ENCODE measurements around the gene CNTN1. TPM values are rescaled to one million over a fixed set of nuclear protein-coding genes. Genes with fewer than 3 reads are reported as not detected.

The CNTN1 gene
- total RNA-seq, 1 experiment from 2014 or later = 3.0 TPM

DNA sequence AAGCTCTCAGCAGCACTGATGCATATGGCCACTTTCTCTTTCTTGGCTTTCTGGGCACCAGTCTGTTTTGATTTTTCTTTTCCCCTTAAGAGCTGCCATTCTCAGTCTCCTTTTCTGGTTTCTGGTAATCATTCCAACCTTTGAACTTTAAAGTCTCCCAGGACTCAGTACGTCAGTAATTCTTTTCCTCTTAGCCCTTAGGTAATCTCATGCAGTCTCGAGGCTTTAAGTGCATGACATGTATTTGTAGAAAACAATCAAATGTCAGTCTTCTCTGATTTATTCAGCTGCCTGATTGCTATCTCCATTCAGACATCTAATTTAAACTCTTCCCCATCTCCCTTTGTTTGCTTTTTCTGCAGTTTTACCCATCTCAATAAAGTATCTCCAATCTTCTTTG is 356.8 kb downstream of the CNTN1 start:
- Histone ChIP-seq H3K27me3 (ENCODE audit: insufficient read depth, low read length) (no peaks in the 10 kb centered on the region), H3K4me2 (ENCODE audit: low read length) (no peak overlapping the region), H3K9ac (ENCODE audit: low read length) (no peak overlapping the region), H2AFZ (ENCODE audit: low read depth, low read length, poor library complexity, severe bottlenecking) (no peak overlapping the region), H3K36me3 (ENCODE audit: control insufficient read depth in 1 of 2, insufficient read depth in 2 of 2, low read length in 2 of 2) (no peaks in the 10 kb centered on the region), H4K20me1 (ENCODE audit: insufficient read depth) (no peaks in the 10 kb centered on the region), H3K27ac (ENCODE audit: low read depth, low read length) (no peak overlapping the region), H3K9me2 (ENCODE audit: insufficient read depth) (no peaks in the 10 kb centered on the region), H3K9me3 (ENCODE audit: control insufficient read depth in 1 of 2, insufficient read depth in 1 of 2, low read depth in 1 of 2, low read length in 2 of 2) (no peaks in the 10 kb centered on the region), H3K4me1 (ENCODE audit: control insufficient read depth in 1 of 2, insufficient read depth in 2 of 2, low read length in 2 of 2) (no peaks in the 10 kb centered on the region), H3K79me2 (ENCODE audit: insufficient read depth, low read length) (no peaks in the 10 kb centered on the region), H3K4me3 (replicated peaks in 1 of 2; ENCODE audit: low read depth in 1 of 2, low read length in 2 of 2) (no peak overlapping the region)
- ChIA-PET RAD21 (ENCODE audit: low non-redundant PET in 1 of 2, low total read pairs in 2 of 2, uncharacterized antibody in 2 of 2, unreplicated experiment in 2 of 2) (no interaction called here), POLR2A (no interaction called here), CTCF (no interaction called here)
- no peak for DNase-seq (ENCODE audit: low read depth, low spot score)
- ATAC-seq = no peak
- intact Hi-C loops (cut with micrococcal nuclease) = no loop called here
- TF ChIP-seq, protein P1, sequence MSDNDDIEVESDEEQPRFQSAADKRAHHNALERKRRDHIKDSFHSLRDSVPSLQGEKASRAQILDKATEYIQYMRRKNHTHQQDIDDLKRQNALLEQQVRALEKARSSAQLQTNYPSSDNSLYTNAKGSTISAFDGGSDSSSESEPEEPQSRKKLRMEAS (IDR thresholded peaks at IDR 0.05) = no peak
- TF ChIP-seq POLR2AphosphoS5 (IDR thresholded peaks at IDR 0.05; ENCODE audit: low read depth, low read length) (no peak), CEBPB (IDR thresholded peaks at IDR 0.05; ENCODE audit: low read depth) (no peak)
- BruUV-seq (replicated peaks) = no TSS peak

DNA sequence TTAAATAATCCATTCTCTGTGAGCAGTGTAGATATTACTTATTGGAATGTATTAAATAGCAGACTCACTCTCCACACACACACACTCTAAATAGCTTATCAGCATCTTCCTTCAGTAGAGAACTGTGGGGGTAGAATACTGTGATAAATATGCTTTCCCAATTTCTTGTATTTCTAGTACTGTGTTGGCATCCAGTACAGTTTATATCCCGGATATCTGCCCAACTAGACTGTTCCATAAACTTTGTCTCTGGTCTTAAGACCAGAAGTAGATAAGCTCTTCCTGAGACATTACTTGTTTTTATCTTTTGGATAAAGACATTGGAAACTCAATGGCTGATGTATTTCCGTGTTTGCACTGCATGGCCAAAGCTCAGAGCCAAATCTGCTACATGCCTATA is 359.7 kb downstream of the CNTN1 start:
- Histone ChIP-seq H3K27me3 (ENCODE audit: insufficient read depth, low read length) (no peaks in the 10 kb centered on the region), H3K36me3 (ENCODE audit: control insufficient read depth in 1 of 2, insufficient read depth in 2 of 2, low read length in 2 of 2) (no peaks in the 10 kb centered on the region), H3K79me2 (ENCODE audit: insufficient read depth, low read length) (no peaks in the 10 kb centered on the region), H3K9ac (ENCODE audit: low read length) (no peak overlapping the region), H3K4me1 (ENCODE audit: control insufficient read depth in 1 of 2, insufficient read depth in 2 of 2, low read length in 2 of 2) (no peaks in the 10 kb centered on the region), H2AFZ (ENCODE audit: low read depth, low read length, poor library complexity, severe bottlenecking) (no peak overlapping the region), H3K4me2 (ENCODE audit: low read length) (no peak overlapping the region), H3K9me2 (ENCODE audit: insufficient read depth) (no peaks in the 10 kb centered on the region), H3K27ac (ENCODE audit: low read depth, low read length) (no peak overlapping the region), H4K20me1 (ENCODE audit: insufficient read depth) (no peaks in the 10 kb centered on the region), H3K4me3 (replicated peaks in 1 of 2; ENCODE audit: low read depth in 1 of 2, low read length in 2 of 2) (no peak overlapping the region), H3K9me3 (ENCODE audit: control insufficient read depth in 1 of 2, insufficient read depth in 1 of 2, low read depth in 1 of 2, low read length in 2 of 2) (no peaks in the 10 kb centered on the region)
- ChIA-PET RAD21 (ENCODE audit: low non-redundant PET in 1 of 2, low total read pairs in 2 of 2, uncharacterized antibody in 2 of 2, unreplicated experiment in 2 of 2) (no interaction called here), POLR2A (no interaction called here), CTCF (no interaction called here)
- DNase-seq (ENCODE audit: low read depth, low spot score) (no peak), ATAC-seq (no peak)
- BruUV-seq (replicated peaks) = no TSS peak
- TF ChIP-seq ZBTB33 (IDR thresholded peaks at IDR 0.05; ENCODE audit: extremely low read depth, insufficient replicate concordance, low read length) (no peak), POLR2A (IDR thresholded peaks at IDR 0.05; ENCODE audit: borderline replicate concordance, extremely low read depth, insufficient read depth, insufficient read length) (no peak), CEBPB (IDR thresholded peaks at IDR 0.05; ENCODE audit: low read depth) (no peak), EZH2 (IDR thresholded peaks at IDR 0.05) (no peak), ELF1 (IDR thresholded peaks at IDR 0.05; ENCODE audit: borderline replicate concordance, low read depth) (no peak), SIN3A (IDR thresholded peaks at IDR 0.05; ENCODE audit: low read depth) (no peak), EGR1 (IDR thresholded peaks at IDR 0.05; ENCODE audit: low read depth) (no peak), ZNF274 (IDR thresholded peaks at IDR 0.05; ENCODE audit: low read depth, low read length) (no peak), SP1 (IDR thresholded peaks at IDR 0.05; ENCODE audit: low read depth) (no peak), YY1 (IDR thresholded peaks at IDR 0.05; ENCODE audit: extremely low read depth, insufficient replicate concordance, low read depth, low read length) (no peak), JUND (IDR thresholded peaks at IDR 0.05) (no peak)
- TF ChIP-seq, protein P2, sequence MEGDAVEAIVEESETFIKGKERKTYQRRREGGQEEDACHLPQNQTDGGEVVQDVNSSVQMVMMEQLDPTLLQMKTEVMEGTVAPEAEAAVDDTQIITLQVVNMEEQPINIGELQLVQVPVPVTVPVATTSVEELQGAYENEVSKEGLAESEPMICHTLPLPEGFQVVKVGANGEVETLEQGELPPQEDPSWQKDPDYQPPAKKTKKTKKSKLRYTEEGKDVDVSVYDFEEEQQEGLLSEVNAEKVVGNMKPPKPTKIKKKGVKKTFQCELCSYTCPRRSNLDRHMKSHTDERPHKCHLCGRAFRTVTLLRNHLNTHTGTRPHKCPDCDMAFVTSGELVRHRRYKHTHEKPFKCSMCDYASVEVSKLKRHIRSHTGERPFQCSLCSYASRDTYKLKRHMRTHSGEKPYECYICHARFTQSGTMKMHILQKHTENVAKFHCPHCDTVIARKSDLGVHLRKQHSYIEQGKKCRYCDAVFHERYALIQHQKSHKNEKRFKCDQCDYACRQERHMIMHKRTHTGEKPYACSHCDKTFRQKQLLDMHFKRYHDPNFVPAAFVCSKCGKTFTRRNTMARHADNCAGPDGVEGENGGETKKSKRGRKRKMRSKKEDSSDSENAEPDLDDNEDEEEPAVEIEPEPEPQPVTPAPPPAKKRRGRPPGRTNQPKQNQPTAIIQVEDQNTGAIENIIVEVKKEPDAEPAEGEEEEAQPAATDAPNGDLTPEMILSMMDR (IDR thresholded peaks at IDR 0.05 in 2 of 3, conservative IDR thresholded peaks at IDR 0.05 in 1 of 3; ENCODE audit: borderline replicate concordance in 1 of 3, insufficient read depth in 1 of 3, low read depth in 2 of 3, low read length in 2 of 3) = no peak
- intact Hi-C loops (cut with micrococcal nuclease) = no loop called here

Data from HCT116 (cell line).